Measurements from ENCODE around the gene KRT31. TPM values are rescaled to one million over a fixed set of nuclear protein-coding genes. Genes with fewer than 3 reads are reported as not detected.

Gene KRT31
- total RNA-seq, 1 donor from 2014 or later = not detected

GRCh38 chr17:41421617-41422016 is 24.2 kb upstream of the KRT31 start:
- no peaks in the 10 kb centered on the region for H3K9me3 ChIP-seq
- no peak overlapping the region for H3K27ac ChIP-seq
- no peak overlapping the region for H3K4me3 ChIP-seq
- TF ChIP-seq CTCF (IDR thresholded peaks at IDR 0.05) = no peak
- H3K27me3 ChIP-seq = no peaks in the 10 kb centered on the region
- intact Hi-C loops (cut with DNase I) = no loop called here
- DNase-seq (no peak), ATAC-seq (no peak)
- no peaks in the 10 kb centered on the region for H3K36me3 ChIP-seq
- no peaks in the 10 kb centered on the region for H3K4me1 ChIP-seq

GRCh38 chr17:41421116-41421515 is 23.7 kb upstream of the KRT31 start:
- no peak for TF ChIP-seq CTCF (IDR thresholded peaks at IDR 0.05)
- Histone ChIP-seq H3K4me3 (no peak overlapping the region), H3K27me3 (no peaks in the 10 kb centered on the region), H3K27ac (no peak overlapping the region), H3K9me3 (no peaks in the 10 kb centered on the region), H3K36me3 (no peaks in the 10 kb centered on the region), H3K4me1 (no peaks in the 10 kb centered on the region)
- DNase-seq = no peak
- intact Hi-C loops (cut with DNase I) = no loop called here
- ATAC-seq = no peak

GRCh38 chr17:41420134-41420533 is 22.7 kb upstream of the KRT31 start:
- DNase-seq (no peak), ATAC-seq (no peak)
- H3K4me1 ChIP-seq = no peaks in the 10 kb centered on the region
- TF ChIP-seq CTCF (IDR thresholded peaks at IDR 0.05) = no peak
- no peaks in the 10 kb centered on the region for H3K9me3 ChIP-seq
- H3K27me3 ChIP-seq = no peaks in the 10 kb centered on the region
- H3K36me3 ChIP-seq = no peaks in the 10 kb centered on the region
- no peak overlapping the region for H3K27ac ChIP-seq
- intact Hi-C loops (cut with DNase I) = no loop called here
- H3K4me3 ChIP-seq = no peak overlapping the region

DNA sequence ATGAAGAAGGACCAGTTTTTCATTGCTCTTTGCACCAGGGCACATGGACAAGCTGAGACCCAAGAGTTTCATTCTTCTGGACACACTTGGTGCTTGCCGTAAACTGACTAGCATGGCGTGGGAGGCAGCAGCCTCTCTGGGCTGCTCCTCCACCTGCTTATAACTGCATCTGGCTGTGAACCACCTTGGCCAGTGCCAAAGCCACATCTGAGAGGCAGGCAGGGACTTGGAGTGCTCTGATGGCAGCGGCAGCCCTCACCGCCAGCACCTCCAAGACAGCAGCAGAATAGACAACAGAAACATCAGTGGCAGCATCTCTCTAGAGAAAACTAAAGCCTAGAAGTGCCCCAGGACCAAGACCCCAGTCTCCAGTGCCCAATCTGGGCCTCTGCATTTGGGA is 22.3 kb upstream of the KRT31 start:
- TF ChIP-seq CTCF (IDR thresholded peaks at IDR 0.05) = no peak
- DNase-seq = no peak
- no peak for ATAC-seq
- no peaks in the 10 kb centered on the region for H3K9me3 ChIP-seq
- no peak overlapping the region for H3K27ac ChIP-seq
- no peaks in the 10 kb centered on the region for H3K4me1 ChIP-seq
- no peak overlapping the region for H3K4me3 ChIP-seq
- H3K27me3 ChIP-seq = no peaks in the 10 kb centered on the region
- intact Hi-C loops (cut with DNase I) = no loop called here
- H3K36me3 ChIP-seq = no peaks in the 10 kb centered on the region

- DNase-seq = no peak
- no peak overlapping the region for H3K27ac ChIP-seq
Measured at GRCh38 chr17:41418116-41418860, 20.9 kb upstream of the KRT31 start.

More at GRCh38 chr17:41418116-41418860, 20.9 kb upstream of the KRT31 start:
- Histone ChIP-seq H3K4me3 (no peak overlapping the region), H3K27me3 (no peaks in the 10 kb centered on the region), H3K4me1 (no peaks in the 10 kb centered on the region), H3K36me3 (no peaks in the 10 kb centered on the region), H3K9me3 (no peaks in the 10 kb centered on the region)
- intact Hi-C loops (cut with DNase I) = no loop called here
- TF ChIP-seq CTCF (IDR thresholded peaks at IDR 0.05) = no peak
- no peak for ATAC-seq

All from upper lobe of right lung (tissue), 1 donor.